Activated CD4-positive, alpha-beta T cell treated with anti-CD3 and anti-CD28 coated beads, Interleukin-2, Interleukin-4, amounts not matched to agents 100 ng/mL and 50 ng/mL, durations not matched to agents 16 hours and 8 hours (primary cell): Measurements from ENCODE around the gene NR3C2.

ENCODE experiments used
- DNase-seq: peaks from one replicate; pipeline ENCODE4 v3.0.0-alpha.2; 2020; ENCODE audit warnings: low spot score

NR3C2 gene

GRCh38 chr4:148311526-148311925 is 130.7 kb downstream of the NR3C2 start:
- DNase-seq, result no peak

- DNase-seq, result no peak
Observed at GRCh38 chr4:148310756-148311155, 131.5 kb downstream of the NR3C2 start.

GRCh38 chr4:148305751-148306150 is 136.5 kb downstream of the NR3C2 start:
- DNase-seq, result no peak

GRCh38 chr4:148302416-148302815 is 139.8 kb downstream of the NR3C2 start:
- DNase-seq, result no peak

DNA sequence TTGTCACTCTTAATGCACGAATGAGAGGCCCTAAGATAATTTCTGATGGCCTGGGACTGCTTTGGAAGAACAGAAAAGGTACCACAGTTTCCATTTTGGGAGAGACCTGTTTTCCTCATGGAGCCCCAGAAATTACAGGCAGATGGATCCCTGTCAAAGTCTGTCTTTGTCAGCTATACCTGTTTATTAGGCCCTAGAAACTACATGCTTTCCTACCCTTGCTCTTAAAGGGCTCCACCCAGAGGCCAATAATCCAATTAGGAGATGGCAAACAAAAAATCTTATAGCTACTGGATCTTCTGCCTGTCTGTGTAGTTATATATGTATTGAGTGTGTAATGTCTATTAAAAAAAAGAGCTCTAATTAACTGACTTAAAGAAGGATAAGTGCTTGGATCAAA is 141.3 kb downstream of the NR3C2 start:
- no peak for DNase-seq

GRCh38 chr4:148299337-148299736 is 142.9 kb downstream of the NR3C2 start:
- DNase-seq, result no peak

- DNase-seq, result no peak
Observed at GRCh38 chr4:148296498-148296897, 145.7 kb downstream of the NR3C2 start.

- no peak for DNase-seq
Observed at GRCh38 chr4:148295642-148296041, 146.6 kb downstream of the NR3C2 start.

DNA sequence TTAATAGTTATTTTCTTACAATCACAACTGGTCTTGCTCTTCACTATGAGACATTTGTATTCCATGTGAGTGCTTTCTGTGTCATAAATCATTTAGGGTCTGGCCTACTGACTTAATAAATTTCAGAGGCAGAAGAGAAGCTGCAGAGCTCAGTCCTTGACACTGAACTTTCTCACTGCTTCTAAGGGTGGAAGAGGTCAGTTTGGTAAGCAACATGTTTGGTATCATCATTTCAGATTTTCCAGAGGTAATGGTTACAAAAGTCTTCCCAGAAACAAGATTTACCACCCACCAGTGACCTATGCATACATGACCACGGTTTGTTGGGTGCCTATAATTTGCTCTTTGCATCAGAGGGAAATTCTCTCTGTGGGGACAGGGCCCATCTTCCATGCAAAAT is 148.6 kb downstream of the NR3C2 start:
- DNase-seq, result no peak

- DNase-seq, result no peak
Observed at GRCh38 chr4:148292686-148293085, 149.5 kb downstream of the NR3C2 start.

DNA sequence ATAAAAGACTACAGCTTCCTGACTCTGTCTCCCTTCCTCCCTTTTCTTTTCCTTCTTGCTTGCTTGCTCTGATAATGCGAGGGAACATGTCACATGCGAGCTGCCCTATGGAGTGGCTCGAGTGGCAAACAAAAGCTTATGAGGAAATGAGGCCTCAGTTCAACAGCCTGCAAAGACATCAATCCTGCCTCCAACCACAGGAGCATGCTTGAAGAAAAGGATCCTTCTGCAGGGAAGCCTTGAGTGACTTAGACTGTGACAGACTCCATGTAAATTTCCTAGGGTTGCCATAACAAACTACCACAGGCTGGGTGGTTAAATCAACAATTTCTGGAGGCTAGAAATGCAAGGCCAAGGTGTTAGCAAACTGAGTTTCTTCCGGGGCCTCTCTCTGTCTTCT is 152.5 kb downstream of the NR3C2 start:
- no peak for DNase-seq

DNA sequence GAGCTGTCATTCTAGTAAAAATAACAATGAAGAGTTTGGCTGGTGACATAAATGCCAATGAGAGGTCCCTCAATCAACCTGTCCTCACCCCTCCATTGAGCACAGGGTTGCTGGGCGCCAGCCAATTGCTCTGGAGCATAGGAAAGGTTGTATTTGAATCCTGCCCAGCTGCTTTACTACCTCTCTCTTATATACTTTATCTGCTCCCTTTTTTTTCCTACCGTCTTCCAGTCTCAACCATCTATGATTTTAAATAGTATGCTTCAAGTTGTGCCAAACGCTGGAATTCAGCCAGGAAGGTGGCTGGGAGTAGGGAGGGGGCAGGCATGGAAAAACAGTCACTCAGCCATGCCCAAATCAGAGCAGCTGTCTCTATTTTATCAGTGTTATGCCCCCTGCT is 153.8 kb downstream of the NR3C2 start:
- no peak for DNase-seq

DNA sequence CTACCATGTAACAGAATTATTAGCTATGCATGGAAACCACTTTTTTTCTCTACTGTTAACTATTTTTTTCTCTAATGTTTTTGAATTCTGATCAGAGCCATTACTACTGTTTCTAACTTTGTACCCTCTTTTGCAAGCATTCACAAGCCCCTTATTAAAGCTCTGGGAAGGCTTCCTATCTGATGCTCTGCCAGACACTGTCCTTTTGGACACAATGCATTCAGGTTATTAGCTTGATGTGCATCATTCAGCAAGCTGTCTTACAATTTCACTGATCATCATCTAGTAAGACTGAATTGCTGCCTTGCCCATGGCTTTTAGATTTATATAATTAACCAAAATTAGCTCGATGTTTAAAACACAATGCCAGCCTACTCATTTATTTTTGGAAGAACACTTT is 155.1 kb downstream of the NR3C2 start:
- no peak for DNase-seq

GRCh38 chr4:148286012-148286411 is 156.2 kb downstream of the NR3C2 start:
- DNase-seq, result no peak

DNA sequence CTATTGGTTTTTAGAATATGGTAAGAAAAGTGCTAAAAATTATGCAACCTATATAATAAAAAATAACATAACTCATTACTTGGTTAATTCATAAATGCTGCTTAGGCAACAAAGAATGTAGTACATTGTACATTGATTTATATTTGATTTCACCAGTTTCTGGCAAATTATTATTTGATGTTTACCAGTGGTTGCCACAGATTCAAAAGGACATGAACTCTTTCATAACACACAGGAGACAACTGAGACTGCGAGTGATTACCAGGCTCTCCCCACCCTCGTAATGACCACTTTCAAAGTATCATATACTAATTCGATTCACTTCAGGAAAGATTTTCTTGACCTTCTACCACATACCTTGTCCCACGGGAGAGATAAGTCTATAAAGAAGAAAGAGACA is 158.5 kb downstream of the NR3C2 start:
- DNase-seq, result no peak

- DNase-seq, result no peak
Observed at GRCh38 chr4:148278310-148278709, 163.9 kb downstream of the NR3C2 start.

DNA sequence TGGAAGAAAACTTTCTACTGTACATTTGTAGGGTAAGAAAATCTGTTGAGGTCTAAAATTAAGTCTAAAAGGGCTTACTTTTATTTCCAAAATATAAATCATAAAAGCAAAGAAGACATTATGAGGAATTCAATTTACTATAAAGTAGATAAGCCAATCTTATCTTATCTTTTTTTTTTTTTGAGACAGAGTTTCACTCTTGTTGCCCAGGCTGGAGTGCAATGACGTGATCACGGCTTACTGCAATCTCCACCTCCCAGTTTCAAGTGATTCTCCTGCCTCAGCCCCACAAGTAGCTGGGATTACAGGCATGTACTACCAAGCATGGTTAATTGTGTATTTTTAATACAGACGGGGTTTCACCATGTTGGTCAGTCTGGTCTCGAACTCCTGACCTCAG is 166.9 kb downstream of the NR3C2 start:
- DNase-seq, result no peak

DNA sequence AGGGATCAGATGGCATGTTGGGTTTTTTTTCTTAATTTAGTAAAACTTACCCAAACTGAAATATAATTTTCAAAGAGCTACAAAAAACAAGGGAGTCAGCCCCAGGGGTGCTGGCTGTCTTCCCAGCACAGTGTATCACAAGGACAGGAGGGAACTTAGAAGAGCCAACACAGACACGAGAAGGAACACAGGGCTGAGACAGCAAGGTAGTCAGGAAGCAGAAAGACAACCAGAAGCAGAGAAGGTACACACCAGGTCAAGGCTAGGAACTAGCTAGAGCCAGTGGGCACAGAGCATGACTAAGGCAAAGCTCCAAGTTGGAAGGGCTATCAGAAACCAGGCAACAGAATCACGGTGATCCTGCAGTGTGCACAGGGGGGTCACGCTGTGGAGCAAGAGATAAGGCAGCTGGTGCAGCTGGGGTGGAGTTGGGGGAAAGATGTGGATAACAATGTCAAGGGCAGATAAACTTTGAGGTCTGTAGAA is 168.7 kb downstream of the NR3C2 start:
- DNase-seq, result no peak

GRCh38 chr4:148271166-148271565 is 171.0 kb downstream of the NR3C2 start:
- DNase-seq, result no peak

- DNase-seq, result no peak
Observed at GRCh38 chr4:148270630-148271029, 171.6 kb downstream of the NR3C2 start.

DNA sequence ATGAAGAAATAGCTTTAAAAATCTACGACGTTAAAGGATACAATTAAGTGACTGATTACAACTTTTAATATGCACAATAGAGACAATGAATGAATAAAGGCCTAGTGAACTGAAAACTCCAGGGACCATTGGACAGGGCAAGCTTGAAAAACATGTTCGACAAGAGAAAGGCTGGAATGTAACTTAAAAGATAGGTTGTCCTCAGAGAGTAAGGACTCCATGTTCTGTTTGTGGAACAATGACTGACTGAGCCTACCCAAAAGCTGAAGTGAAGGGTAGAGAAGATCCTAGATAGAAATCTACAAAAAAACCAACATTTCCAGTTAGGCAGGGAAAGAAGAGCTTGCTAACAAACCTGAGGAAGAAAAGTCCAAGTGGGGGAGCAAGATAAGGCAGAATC is 173.4 kb downstream of the NR3C2 start:
- DNase-seq, result no peak

DNA sequence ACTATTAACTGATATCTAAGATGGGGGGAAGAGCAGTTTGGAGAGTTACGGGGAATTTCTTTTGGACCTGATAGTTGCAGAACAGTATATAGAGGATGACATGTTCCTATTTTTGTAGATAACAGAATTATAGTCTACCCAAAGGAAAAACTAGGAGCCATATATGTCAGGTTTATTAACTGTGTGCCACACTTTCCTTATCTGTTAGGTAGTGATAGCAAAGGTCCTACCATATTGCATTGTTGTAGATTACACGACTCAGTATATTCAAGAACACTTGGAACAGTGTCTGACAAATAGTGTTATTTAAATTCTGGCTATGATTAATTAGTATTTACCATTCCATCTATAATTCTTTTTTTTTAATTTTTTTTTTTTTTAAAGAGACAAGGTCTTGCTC is 175.3 kb downstream of the NR3C2 start:
- no peak for DNase-seq

DNA sequence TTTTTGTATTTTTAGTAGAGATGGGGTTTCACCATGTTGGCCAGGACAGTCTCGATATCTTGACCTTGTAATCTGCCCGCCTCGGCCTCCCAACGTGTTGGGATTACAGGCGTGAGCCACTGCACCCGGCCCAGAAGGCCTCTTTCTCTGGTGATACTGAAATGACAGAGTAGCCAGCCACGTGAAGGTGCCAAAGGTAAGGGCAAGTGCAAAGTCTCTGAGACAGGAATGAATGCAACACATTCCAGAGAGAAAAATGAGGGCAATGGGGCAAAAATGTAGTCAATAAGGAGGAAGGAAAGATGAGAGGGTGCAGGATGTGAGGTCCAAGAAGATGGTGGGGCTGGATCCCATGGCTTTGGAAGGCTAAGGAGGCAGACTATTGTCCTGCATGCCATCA is 176.0 kb downstream of the NR3C2 start:
- no peak for DNase-seq

DNA sequence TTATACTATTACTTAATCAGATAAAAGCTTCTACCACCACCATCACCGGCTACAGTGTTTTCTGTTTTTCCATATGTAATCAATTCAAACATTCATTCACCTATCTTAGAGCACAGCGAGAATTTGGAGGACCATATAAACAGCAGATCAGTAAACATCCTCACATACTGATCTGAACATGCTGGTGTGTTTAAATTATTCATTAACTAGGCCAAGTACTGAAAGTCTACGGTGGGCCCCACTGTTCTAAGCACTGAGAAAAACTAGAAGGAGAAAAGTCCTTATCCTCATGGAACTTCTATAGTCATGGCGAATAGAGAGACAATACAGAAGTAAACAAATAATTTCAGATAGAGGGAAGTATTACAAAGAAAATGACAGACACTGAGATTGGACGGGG is 176.6 kb downstream of the NR3C2 start:
- DNase-seq, result no peak

DNA sequence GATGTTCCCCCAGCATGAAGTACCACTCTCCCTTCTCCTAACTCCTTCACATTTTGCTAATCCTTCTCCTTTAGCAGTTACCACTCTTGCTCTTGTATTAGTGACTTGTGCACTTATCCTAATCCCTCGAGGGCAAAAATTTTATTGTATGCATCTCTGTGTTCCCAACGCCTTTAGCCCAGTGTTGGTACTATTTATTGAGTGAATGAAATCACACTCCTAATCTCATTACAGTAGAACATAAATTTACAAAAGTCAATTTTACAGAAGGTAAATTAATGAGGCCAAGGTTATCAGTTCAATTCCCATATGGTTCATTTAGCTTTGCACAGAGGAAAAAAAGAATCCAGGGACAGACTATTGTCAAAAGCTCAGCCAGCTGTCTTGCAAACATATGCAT is 178.4 kb downstream of the NR3C2 start:
- DNase-seq, result no peak
